HL-60 (cell line): Measurements from ENCODE around the gene PTPRM.

ENCODE experiments used
- DNase-seq, 2 experiments: peaks; one replicate each; pipeline ENCODE4 v3.0.0-alpha.2; 2010 to 2020; ENCODE audit warnings: low read depth in 1 of 2, low spot score in 1 of 2
- H3K27ac ChIP-seq: fragments of 250-450 bp; sonication (Bioruptor Pico); replicated peaks from 2 replicates; pipeline ENCODE4 v1.5.1; 2020; ENCODE audit warnings: mild to moderate bottlenecking, moderate library complexity
- H3K27me3 ChIP-seq: fragments of 250-450 bp; sonication (Bioruptor Pico); 2 replicates; pipeline ENCODE4 v1.5.1; 2021; ENCODE audit warnings: mild to moderate bottlenecking, moderate library complexity; ENCODE audit not compliant: insufficient read depth, poor library complexity, severe bottlenecking
- H3K4me3 ChIP-seq: replicated peaks from 2 replicates; pipeline ENCODE4 v1.5.1; 2011; ENCODE audit warnings: mild to moderate bottlenecking, control low read depth, low read length; ENCODE audit not compliant: insufficient read depth
- GABPA ChIP-seq: IDR thresholded peaks from 2 replicates; pipeline ENCODE4 v1.6.1; 2012; ENCODE audit warnings: low read depth
- POLR2AphosphoS5 ChIP-seq: IDR thresholded peaks from 2 replicates; pipeline ENCODE4 v1.6.1; 2012; ENCODE audit warnings: low read depth
- SPI1 ChIP-seq: IDR thresholded peaks from 2 replicates; pipeline ENCODE4 v1.6.1; 2012; ENCODE audit warnings: low read depth, mild to moderate bottlenecking, borderline replicate concordance
- TF ChIP-seq, protein P1 (sequence below): IDR thresholded peaks from one replicate; pipeline ENCODE4 v1.5.1; 2011; ENCODE audit warnings: low read length, control low read depth, inconsistent platforms; ENCODE audit not compliant: insufficient read depth
- TF ChIP-seq, protein P2 (sequence below): IDR thresholded peaks from 2 replicates; pipeline ENCODE4 v1.6.1; 2012; ENCODE audit warnings: low read depth; ENCODE audit not compliant: insufficient replicate concordance

The PTPRM gene

GRCh38 chr18:7764405-7764804, 197.3 kb downstream of the PTPRM start:
- no peak overlapping the region for H3K27ac ChIP-seq
- DNase-seq: no peak
- peaks cover 2% of the 10 kb centered on the region for H3K27me3 ChIP-seq
- TF ChIP-seq GABPA (no peak), POLR2AphosphoS5 (no peak), SPI1 (no peak)
- TF ChIP-seq, protein P1, sequence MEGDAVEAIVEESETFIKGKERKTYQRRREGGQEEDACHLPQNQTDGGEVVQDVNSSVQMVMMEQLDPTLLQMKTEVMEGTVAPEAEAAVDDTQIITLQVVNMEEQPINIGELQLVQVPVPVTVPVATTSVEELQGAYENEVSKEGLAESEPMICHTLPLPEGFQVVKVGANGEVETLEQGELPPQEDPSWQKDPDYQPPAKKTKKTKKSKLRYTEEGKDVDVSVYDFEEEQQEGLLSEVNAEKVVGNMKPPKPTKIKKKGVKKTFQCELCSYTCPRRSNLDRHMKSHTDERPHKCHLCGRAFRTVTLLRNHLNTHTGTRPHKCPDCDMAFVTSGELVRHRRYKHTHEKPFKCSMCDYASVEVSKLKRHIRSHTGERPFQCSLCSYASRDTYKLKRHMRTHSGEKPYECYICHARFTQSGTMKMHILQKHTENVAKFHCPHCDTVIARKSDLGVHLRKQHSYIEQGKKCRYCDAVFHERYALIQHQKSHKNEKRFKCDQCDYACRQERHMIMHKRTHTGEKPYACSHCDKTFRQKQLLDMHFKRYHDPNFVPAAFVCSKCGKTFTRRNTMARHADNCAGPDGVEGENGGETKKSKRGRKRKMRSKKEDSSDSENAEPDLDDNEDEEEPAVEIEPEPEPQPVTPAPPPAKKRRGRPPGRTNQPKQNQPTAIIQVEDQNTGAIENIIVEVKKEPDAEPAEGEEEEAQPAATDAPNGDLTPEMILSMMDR: no peak
- TF ChIP-seq, protein P2, sequence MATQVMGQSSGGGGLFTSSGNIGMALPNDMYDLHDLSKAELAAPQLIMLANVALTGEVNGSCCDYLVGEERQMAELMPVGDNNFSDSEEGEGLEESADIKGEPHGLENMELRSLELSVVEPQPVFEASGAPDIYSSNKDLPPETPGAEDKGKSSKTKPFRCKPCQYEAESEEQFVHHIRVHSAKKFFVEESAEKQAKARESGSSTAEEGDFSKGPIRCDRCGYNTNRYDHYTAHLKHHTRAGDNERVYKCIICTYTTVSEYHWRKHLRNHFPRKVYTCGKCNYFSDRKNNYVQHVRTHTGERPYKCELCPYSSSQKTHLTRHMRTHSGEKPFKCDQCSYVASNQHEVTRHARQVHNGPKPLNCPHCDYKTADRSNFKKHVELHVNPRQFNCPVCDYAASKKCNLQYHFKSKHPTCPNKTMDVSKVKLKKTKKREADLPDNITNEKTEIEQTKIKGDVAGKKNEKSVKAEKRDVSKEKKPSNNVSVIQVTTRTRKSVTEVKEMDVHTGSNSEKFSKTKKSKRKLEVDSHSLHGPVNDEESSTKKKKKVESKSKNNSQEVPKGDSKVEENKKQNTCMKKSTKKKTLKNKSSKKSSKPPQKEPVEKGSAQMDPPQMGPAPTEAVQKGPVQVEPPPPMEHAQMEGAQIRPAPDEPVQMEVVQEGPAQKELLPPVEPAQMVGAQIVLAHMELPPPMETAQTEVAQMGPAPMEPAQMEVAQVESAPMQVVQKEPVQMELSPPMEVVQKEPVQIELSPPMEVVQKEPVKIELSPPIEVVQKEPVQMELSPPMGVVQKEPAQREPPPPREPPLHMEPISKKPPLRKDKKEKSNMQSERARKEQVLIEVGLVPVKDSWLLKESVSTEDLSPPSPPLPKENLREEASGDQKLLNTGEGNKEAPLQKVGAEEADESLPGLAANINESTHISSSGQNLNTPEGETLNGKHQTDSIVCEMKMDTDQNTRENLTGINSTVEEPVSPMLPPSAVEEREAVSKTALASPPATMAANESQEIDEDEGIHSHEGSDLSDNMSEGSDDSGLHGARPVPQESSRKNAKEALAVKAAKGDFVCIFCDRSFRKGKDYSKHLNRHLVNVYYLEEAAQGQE: no peak
- no peak overlapping the region for H3K4me3 ChIP-seq

DNA sequence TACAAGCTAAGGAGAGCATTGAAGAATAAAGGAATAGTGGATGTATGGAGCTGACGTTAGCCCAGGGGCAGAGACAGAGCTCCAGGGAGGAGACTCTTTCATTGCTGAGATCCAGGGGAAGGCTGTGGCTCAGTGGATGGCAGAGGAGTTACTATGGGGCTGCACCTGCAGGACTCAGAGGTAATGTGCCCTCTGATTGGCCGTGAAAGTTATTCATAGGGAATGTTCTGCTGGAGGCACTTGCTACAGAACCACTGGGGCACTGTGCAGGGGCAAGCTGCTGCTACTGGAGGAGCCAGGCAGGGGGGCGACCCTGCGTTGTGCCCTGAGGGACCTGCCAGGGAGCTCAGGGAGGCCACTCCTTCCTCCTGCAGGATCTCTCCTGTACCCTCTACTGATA, 199.2 kb downstream of the PTPRM start:
- no peak for DNase-seq
- TF ChIP-seq, protein P1: no peak
- no peak for TF ChIP-seq SPI1
- no peak for TF ChIP-seq GABPA
- no peak for TF ChIP-seq POLR2AphosphoS5
- TF ChIP-seq, protein P2: no peak
- H3K27ac ChIP-seq: no peak overlapping the region
- H3K4me3 ChIP-seq: no peak overlapping the region
- peaks cover 2% of the 10 kb centered on the region for H3K27me3 ChIP-seq

GRCh38 chr18:7766817-7767216, 199.7 kb downstream of the PTPRM start:
- Histone ChIP-seq H3K27ac (no peak overlapping the region), H3K4me3 (no peak overlapping the region), H3K27me3 (peaks cover 2% of the 10 kb centered on the region)
- DNase-seq: no peak
- TF ChIP-seq, protein P2: no peak
- TF ChIP-seq POLR2AphosphoS5 (no peak), GABPA (no peak), SPI1 (no peak)
- TF ChIP-seq, protein P1: no peak
